Measurements from ENCODE around the gene KRT72. TPM values are rescaled to one million over a fixed set of nuclear protein-coding genes. Genes with fewer than 3 reads are reported as not detected.

KRT72 gene
- total and polyA plus RNA-seq, 2 of the 13 experiments (the other 11 are each of a cell fraction or from before 2014, with no cell fraction given) = not detected

DNA sequence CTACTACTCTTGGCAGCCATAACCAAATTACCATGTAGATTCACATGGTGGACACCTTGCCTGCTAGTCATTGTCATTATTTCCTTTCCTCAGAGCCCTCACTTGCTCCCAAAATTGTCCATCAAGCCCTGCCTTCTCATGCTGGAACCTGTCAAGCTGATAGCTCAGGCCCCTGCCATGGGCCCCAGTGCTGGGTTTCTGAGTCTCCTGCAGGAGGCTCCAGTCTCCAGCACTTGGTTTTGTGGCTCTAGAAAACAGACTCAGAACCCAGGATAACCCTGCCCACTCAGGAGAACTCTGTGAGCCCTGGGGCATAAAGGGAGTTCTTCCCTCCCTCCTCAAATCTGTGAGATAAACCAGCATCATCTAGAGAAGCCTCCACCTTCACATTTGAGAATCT is 59.1 kb downstream of the KRT72 start:
- no peak overlapping the region for H2AFZ ChIP-seq (ENCODE audit: low read length)
- no peak overlapping the region for H3K27ac ChIP-seq (ENCODE audit: extremely low read length, insufficient read depth, low read length)
- H4K20me1 ChIP-seq (ENCODE audit: insufficient read depth, low read length) = no peaks in the 10 kb centered on the region
- peaks cover 3 to 5% of the 10 kb centered on the region in 2 experiments; a peak in 2 of 5 replicates for H3K27me3 ChIP-seq (ENCODE audit: control insufficient read depth in 1 of 2, insufficient read depth in 2 of 2, low read length in 2 of 2)
- ChIA-PET CTCF (ENCODE audit: low intra/inter-chr PET ratio, low total read pairs) (no interaction called here), POLR2A (no interaction called here)
- no peaks in the 10 kb centered on the region for H3K9me3 ChIP-seq (ENCODE audit: low read length)
- H3K36me3 ChIP-seq (replicated peaks in 1 of 2; ENCODE audit: control insufficient read depth in 1 of 2, insufficient read depth in 2 of 2, low read length in 2 of 2) = no peaks in the 10 kb centered on the region
- no peaks in the 10 kb centered on the region for H3K4me1 ChIP-seq (ENCODE audit: insufficient read depth, low read length)
- no peak for DNase-seq (ENCODE audit: low spot score)
- H3K4me2 ChIP-seq (ENCODE audit: low read depth, low read length) = no peak overlapping the region
- no peak overlapping the region for H3K4me3 ChIP-seq (replicated peaks in 1 of 3; ENCODE audit: insufficient read depth in 1 of 3, low read depth in 2 of 3, low read length in 3 of 3)
- H3K79me2 ChIP-seq (ENCODE audit: insufficient read depth, low read length) = no peaks in the 10 kb centered on the region
- no peak for ATAC-seq
- intact Hi-C loops (cut with micrococcal nuclease; ENCODE audit: unreplicated experiment) = no loop called here
- in situ Hi-C loops (cut with HindIII; ENCODE audit: extremely low pct_ligation_motif_present, low pct_unique_long_range_greater_than_20kb) = loop anchor here (25.0 kb wide), 1 partner anchor 405 kb away; no protein-coding TSS in a partner anchor
- BruUV-seq (replicated peaks) = no TSS peak
- H3K9ac ChIP-seq (ENCODE audit: insufficient read depth, low read depth, low read length) = no peak overlapping the region
- FAIRE-seq = no peak
- TF ChIP-seq, protein P1, sequence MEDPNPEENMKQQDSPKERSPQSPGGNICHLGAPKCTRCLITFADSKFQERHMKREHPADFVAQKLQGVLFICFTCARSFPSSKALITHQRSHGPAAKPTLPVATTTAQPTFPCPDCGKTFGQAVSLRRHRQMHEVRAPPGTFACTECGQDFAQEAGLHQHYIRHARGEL (CRISPR knock-in tag; IDR thresholded peaks at IDR 0.05) = no peak
- no peak for TF ChIP-seq ZFP41 (CRISPR knock-in tag; IDR thresholded peaks at IDR 0.05; ENCODE audit: borderline replicate concordance)
- no peak for TF ChIP-seq ZNF766 (CRISPR knock-in tag; IDR thresholded peaks at IDR 0.05; ENCODE audit: borderline replicate concordance)
- TF ChIP-seq, protein P2, sequence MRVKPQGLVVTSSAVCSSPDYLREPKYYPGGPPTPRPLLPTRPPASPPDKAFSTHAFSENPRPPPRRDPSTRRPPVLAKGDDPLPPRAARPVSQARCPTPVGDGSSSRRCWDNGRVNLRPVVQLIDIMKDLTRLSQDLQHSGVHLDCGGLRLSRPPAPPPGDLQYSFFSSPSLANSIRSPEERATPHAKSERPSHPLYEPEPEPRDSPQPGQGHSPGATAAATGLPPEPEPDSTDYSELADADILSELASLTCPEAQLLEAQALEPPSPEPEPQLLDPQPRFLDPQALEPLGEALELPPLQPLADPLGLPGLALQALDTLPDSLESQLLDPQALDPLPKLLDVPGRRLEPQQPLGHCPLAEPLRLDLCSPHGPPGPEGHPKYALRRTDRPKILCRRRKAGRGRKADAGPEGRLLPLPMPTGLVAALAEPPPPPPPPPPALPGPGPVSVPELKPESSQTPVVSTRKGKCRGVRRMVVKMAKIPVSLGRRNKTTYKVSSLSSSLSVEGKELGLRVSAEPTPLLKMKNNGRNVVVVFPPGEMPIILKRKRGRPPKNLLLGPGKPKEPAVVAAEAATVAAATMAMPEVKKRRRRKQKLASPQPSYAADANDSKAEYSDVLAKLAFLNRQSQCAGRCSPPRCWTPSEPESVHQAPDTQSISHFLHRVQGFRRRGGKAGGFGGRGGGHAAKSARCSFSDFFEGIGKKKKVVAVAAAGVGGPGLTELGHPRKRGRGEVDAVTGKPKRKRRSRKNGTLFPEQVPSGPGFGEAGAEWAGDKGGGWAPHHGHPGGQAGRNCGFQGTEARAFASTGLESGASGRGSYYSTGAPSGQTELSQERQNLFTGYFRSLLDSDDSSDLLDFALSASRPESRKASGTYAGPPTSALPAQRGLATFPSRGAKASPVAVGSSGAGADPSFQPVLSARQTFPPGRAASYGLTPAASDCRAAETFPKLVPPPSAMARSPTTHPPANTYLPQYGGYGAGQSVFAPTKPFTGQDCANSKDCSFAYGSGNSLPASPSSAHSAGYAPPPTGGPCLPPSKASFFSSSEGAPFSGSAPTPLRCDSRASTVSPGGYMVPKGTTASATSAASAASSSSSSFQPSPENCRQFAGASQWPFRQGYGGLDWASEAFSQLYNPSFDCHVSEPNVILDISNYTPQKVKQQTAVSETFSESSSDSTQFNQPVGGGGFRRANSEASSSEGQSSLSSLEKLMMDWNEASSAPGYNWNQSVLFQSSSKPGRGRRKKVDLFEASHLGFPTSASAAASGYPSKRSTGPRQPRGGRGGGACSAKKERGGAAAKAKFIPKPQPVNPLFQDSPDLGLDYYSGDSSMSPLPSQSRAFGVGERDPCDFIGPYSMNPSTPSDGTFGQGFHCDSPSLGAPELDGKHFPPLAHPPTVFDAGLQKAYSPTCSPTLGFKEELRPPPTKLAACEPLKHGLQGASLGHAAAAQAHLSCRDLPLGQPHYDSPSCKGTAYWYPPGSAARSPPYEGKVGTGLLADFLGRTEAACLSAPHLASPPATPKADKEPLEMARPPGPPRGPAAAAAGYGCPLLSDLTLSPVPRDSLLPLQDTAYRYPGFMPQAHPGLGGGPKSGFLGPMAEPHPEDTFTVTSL (CRISPR knock-in tag; IDR thresholded peaks at IDR 0.05; ENCODE audit: borderline replicate concordance) = no peak
- TF ChIP-seq, protein P3, sequence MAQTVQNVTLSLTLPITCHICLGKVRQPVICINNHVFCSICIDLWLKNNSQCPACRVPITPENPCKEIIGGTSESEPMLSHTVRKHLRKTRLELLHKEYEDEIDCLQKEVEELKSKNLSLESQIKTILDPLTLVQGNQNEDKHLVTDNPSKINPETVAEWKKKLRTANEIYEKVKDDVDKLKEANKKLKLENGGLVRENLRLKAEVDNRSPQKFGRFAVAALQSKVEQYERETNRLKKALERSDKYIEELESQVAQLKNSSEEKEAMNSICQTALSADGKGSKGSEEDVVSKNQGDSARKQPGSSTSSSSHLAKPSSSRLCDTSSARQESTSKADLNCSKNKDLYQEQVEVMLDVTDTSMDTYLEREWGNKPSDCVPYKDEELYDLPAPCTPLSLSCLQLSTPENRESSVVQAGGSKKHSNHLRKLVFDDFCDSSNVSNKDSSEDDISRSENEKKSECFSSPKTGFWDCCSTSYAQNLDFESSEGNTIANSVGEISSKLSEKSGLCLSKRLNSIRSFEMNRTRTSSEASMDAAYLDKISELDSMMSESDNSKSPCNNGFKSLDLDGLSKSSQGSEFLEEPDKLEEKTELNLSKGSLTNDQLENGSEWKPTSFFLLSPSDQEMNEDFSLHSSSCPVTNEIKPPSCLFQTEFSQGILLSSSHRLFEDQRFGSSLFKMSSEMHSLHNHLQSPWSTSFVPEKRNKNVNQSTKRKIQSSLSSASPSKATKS (CRISPR knock-in tag; IDR thresholded peaks at IDR 0.05) = no peak
- no peak for TF ChIP-seq ZNF7 (CRISPR knock-in tag; IDR thresholded peaks at IDR 0.05)
- no peak for TF ChIP-seq HMG20A (CRISPR knock-in tag; IDR thresholded peaks at IDR 0.05; ENCODE audit: borderline replicate concordance)
- TF ChIP-seq ZBTB21 (CRISPR knock-in tag; IDR thresholded peaks at IDR 0.05) = no peak
- no peak for TF ChIP-seq ZNF841 (CRISPR knock-in tag; IDR thresholded peaks at IDR 0.05; ENCODE audit: borderline replicate concordance)
- no peak for TF ChIP-seq TAF15 (IDR thresholded peaks at IDR 0.05; ENCODE audit: low read depth, low read length, poor library complexity, severe bottlenecking)
- TF ChIP-seq GTF2F1 (IDR thresholded peaks at IDR 0.05; ENCODE audit: low read length) = no peak
- no peak for TF ChIP-seq ZNF510 (CRISPR knock-in tag; IDR thresholded peaks at IDR 0.05; ENCODE audit: low read depth)
